GM19328 (cell line): ENCODE measurements around the gene RGMA.
"Not testable (repeated sequence)": the region's sequence is repeated elsewhere in the genome, so short reads cannot be mapped to it uniquely, and the experiment has no call there.

Experiments
- ATAC-seq: cut with Tn5 transposase; IDR thresholded peaks from one replicate; pipeline ENCODE4 v1.9.1; 2021; ENCODE audit warnings: mild to moderate bottlenecking, moderate library complexity; ENCODE audit not compliant: unreplicated experiment

Gene RGMA

GRCh38 chr15:93035953-93036810, 52.8 kb downstream of the RGMA start:
- peak; percentile 61 for ATAC-seq

DNA sequence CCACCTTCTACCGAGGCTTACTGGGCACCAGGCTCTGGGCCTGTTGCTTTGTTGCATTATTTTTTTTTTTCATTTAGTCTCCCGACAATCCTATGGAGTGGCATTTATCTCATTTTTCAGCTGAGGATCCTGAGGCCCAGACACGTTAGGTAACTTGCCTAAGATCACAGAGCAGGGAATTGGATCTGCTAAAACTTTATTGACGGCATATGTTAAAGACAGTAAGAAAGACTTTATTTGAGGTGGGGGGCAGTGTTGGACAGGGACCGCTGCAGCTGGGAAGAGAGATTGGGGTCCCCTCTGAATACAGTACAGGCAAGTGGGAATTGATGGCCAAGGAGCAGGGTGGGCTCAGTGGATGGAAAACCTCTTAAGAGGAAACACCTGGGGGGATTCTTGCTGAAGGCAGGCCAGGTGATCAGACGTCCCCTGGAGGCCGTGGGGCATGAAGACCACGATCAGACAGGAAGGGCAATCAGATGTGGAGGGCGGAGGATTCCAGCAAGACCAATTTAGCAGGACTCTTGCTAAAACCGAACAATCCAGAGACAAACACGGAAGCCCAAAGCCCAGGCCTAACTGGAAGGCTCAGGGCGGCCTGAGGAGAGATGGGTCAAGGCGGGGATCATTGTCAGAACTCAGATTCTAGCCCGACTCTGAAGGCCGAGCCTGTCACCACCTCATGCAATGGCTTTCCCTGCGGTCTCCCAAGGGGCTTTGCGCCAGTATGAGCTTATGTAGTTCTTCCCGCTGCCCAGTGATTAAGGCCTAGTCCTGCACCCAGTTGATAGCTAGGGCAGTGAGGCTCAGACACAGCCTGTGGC, 53.7 kb downstream of the RGMA start:
- no peak for ATAC-seq

GRCh38 chr15:93034512-93034911, 54.5 kb downstream of the RGMA start:
- ATAC-seq, result no peak

DNA sequence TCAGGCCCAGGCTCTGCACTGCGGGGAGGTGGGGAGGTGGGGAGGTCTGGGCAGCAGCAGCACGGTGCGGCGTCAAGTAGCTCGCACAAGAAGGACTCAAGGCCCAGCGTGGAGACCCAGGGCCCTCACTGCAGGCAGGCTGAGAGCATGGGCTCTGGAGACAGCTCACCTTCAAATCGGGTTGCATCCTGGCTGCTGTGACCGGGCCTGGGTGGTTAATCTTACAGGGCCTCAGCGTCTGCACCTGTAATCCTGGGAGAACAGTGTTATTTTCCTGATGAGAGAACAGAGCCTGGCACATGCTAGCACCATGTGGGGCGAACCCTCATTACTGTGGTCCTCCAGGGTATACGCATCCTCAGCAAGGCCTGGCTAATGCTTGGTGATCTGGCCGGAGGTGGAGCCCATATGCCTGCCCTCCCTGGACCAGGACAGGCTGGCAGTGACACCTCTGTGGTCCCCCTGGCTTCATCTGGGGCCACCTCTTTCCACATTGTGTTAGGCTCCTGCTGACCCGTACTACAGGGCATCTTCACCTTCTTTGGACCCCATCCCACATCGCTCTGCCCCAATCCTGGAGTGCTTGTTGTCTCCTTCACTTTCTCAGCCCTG, 55.5 kb downstream of the RGMA start:
- no peak for ATAC-seq

- not testable (repeated sequence) for ATAC-seq
Measured at GRCh38 chr15:93032515-93033206, 56.4 kb downstream of the RGMA start.

GRCh38 chr15:93031557-93032384, 57.2 kb downstream of the RGMA start:
- ATAC-seq, result not testable (repeated sequence)

GRCh38 chr15:93031103-93031464, 57.9 kb downstream of the RGMA start:
- no peak for ATAC-seq

DNA sequence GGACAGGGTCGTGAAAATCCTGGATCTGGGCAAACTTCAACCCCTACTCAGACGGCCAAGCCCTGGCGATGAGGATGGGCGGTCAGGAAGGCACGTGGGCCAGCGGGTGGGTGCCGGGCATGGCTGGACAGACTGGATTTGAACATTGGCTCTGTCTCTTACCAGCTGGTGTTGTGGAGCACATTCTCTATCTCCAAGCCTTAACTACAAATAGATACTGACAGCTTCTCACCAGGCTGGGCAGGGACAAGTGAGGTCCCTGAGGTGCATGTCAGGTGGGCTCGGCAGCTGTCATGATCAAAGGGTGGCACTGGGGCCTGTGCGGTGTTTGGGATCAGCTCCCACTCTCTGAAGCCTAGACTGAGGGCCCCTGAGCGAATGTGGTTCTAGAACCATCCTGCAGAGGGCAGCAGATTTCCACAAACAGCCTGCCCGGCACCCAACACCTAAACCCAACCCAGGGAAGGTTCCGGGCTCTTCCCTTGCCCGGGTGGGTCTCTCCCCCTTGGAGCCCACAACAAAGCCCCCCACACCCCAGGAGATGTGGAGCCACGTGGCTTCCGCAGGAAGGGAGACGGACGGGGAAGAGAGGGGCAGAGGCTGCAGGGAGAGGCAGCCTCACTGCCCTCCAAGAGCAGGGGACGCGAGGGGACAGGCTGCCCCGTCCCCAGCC, 58.4 kb downstream of the RGMA start:
- ATAC-seq, result peak; percentile 74

DNA sequence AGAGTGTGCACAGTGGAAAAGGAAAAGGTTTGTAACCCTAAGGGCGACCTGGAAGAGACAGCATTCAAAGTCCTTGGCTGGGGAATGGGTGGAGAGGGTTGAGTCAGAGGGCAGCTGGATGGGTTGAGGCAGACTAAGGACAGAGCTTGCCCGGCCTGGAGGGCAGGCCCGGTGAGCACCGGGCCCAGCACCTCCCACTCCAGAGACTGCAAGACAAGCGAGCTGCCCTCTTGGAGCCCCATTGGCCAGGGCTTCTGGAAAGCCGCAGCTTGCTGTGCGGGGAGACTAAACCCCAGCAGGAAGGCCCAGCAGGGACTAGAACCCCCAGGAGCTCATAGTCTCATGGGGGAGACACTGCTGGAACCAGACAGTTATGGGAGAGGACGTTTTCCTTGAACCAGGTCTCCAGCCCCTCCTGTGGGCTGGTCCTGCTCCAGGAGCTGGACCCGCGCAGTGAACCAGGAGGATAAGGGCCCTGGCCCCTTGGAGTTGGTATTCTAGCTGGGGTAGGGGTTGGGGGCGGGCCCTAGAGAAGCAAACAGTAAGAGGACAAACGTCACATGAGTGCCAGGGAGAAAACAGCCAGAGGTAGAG, 59.1 kb downstream of the RGMA start:
- ATAC-seq, result no peak

GRCh38 chr15:93029214-93029835, 59.7 kb downstream of the RGMA start:
- no peak for ATAC-seq

DNA sequence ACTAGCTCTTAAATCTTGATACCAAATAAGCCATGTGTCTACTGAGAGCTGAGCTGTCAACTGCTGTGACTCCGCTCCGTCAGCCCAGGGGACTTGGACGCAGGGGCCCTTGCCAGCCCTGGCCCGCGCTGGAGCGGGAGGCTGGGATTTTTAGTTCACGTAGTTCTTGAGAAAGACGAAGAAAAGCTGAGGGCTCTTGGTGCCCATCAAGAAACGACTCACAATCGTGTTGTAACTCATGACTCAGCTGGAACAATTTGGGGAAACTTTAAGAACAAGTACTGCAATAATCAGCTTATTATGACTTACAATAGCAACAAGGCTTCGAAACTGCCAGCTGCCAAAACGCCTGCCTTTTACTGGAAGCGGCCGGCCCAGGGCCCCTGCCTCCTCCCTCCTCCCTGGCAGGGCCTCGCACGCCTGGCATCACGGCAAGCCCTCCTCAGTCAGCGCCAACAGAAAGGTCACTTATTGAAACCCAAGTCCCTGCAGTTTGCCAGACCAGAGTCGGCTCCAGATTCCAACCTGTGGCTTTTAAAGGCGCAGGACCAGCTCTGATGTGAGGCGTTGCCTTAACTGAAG, 60.3 kb downstream of the RGMA start:
- ATAC-seq, result no peak

DNA sequence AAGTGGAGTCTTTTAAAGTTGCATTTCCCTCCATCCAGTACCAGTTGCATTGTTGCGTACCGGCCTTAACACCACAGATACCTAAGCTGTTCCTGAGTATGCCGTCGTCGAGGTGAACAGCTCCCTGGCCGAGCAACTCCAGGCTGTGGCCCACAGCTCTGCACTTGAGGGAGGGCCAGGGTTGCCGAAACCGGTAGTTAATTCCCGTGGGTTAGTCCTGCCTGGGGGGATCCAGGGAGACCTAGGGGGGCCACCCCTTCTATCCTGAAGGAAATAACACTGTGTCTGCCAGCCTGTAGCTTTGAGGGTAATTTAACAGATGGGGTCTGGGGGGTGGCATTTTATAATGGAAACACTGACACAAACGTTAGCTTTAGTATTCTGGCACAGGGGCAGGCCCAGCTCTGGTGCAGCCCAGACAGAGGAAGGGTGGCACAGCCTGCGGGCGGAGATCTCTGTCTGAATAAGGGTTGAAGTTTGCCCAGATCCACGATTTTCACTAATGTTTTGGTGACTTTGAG, 60.8 kb downstream of the RGMA start:
- ATAC-seq, result no peak

DNA sequence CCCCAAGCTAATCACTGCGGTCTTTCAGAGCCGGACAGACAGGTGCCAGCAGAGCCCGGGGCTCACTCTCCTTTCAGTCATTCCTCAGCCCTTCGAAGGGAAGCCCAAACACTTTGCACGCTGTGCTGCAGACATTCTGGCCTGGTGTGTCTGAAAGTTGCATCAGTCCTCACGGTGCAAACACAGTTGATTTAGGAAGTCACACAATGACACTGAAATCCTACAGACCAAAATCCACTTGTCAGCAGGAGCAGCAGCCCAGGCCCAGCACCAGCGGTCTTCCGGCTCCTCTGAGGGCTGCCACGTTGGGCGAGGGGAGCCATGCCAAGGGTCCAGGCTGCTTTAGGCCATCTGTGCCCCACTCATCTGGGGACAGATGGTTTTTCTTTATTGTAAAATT, 61.6 kb downstream of the RGMA start:
- no peak for ATAC-seq

DNA sequence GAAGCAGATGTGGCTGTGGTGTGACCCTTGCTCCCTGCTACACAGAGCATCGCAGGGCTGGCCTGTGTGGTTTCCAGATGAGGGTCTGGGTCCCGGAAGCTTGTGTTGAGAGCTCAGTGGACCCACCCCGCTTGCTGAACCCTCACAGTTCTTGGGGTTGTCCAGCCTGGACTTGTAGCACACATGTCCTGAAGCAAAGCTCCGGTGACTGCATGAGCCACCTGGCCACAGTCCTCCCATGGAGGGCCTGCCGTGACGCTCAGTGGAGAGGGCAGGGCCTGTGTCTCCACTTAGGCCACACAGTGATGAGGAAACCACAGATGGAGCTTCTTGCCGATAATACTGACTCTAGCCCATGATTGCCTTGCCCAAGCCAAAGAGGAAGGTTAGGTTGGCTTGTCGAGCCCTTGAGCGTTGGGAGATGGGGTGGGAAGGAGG, 62.6 kb downstream of the RGMA start:
- no peak for ATAC-seq

DNA sequence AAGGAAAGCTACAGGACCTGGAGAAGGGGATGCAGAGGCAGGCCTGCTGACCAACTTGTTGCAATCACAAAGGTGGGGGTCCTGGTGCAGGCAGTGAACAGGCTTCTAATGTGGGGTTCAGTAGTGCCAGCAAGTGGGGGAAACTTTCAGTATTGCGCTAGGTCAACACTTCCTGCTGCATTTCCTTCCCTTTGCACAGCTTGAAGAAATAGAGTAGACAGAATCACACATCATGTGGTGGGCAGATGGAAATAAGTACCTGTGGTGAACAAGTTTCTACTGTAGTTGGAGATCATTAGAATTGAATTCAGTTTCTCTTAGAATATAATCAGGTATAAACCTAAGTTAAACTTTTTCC, 63.4 kb downstream of the RGMA start:
- ATAC-seq, result no peak

GRCh38 chr15:93024716-93025624, 64.0 kb downstream of the RGMA start:
- ATAC-seq, result no peak

DNA sequence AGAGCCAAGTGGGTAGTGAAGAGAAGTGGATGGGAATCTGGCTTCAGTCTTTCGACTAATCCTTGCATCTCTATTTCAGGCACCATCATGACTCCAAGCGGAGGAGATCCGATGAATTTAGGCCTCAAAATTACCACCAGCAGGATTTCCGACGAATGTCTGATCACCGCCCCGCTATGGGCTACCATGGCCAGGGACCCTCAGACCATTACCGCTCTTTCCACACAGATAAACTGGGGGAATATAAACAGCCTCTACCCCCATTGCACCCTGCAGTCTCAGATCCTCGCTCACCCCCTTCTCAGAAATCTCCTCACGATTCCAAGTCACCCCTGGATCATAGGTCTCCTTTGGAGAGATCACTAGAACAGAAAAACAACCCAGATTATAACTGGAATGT, 64.7 kb downstream of the RGMA start:
- ATAC-seq, result no peak
